GM19452 (cell line): ENCODE results near the gene CASZ1.

Experiments
- ATAC-seq: cut with Tn5 transposase; IDR thresholded peaks from one replicate; pipeline ENCODE4 v1.9.1; 2021; ENCODE audit not compliant: unreplicated experiment

CASZ1 gene

GRCh38 chr1:10659646-10660540, 136.6 kb downstream of the CASZ1 start:
- ATAC-seq: no peak

GRCh38 chr1:10659218-10659617, 137.2 kb downstream of the CASZ1 start:
- ATAC-seq: no peak

- no peak for ATAC-seq
These were observed 137.9 kb downstream of the CASZ1 start for GRCh38 chr1:10658396-10659066.

GRCh38 chr1:10657088-10657847, 139.2 kb downstream of the CASZ1 start:
- ATAC-seq: no peak

GRCh38 chr1:10656431-10656830, 140.0 kb downstream of the CASZ1 start:
- no peak for ATAC-seq

GRCh38 chr1:10655002-10655401, 141.4 kb downstream of the CASZ1 start:
- no peak for ATAC-seq

GRCh38 chr1:10653370-10654125, 142.9 kb downstream of the CASZ1 start:
- ATAC-seq: no peak

- ATAC-seq: no peak
These were observed 143.8 kb downstream of the CASZ1 start for GRCh38 chr1:10652626-10653025.

GRCh38 chr1:10651793-10652192, 144.7 kb downstream of the CASZ1 start:
- no peak for ATAC-seq

- no peak for ATAC-seq
These were observed 145.1 kb downstream of the CASZ1 start for GRCh38 chr1:10651389-10651766.

GRCh38 chr1:10650556-10651388, 145.7 kb downstream of the CASZ1 start:
- no peak for ATAC-seq

GRCh38 chr1:10649517-10650201, 146.8 kb downstream of the CASZ1 start:
- no peak for ATAC-seq

GRCh38 chr1:10648689-10649516, 147.5 kb downstream of the CASZ1 start:
- ATAC-seq: no peak

GRCh38 chr1:10647414-10648170, 148.9 kb downstream of the CASZ1 start:
- ATAC-seq: no peak

- no peak for ATAC-seq
These were observed 150.0 kb downstream of the CASZ1 start for GRCh38 chr1:10646347-10646861.

GRCh38 chr1:10644307-10645128, 151.9 kb downstream of the CASZ1 start:
- ATAC-seq: no peak
